Ectodermal cell (in vitro differentiated cells): ENCODE measurements around the gene FBXO3.

Source experiments
- H3K27ac ChIP-seq: 2 replicates; pipeline ENCODE4 v1.7.0; 2013; ENCODE audit warnings: mild to moderate bottlenecking, low read depth, low read length; ENCODE audit not compliant: insufficient read depth, poor library complexity, severe bottlenecking
- H3K27me3 ChIP-seq: 2 replicates; pipeline ENCODE4 v1.7.0; 2013; ENCODE audit warnings: mild to moderate bottlenecking, low read length; ENCODE audit not compliant: insufficient read depth, control insufficient read depth, poor library complexity, severe bottlenecking
- H3K36me3 ChIP-seq: one replicate; pipeline ENCODE4 v1.7.0; 2013; ENCODE audit warnings: low read length; ENCODE audit not compliant: control insufficient read depth, insufficient read depth
- H3K4me1 ChIP-seq: one replicate; pipeline ENCODE4 v1.7.0; 2013; ENCODE audit warnings: low read length; ENCODE audit not compliant: control insufficient read depth, insufficient read depth
- H3K4me3 ChIP-seq: 2 replicates; pipeline ENCODE4 v1.7.0; 2013; ENCODE audit warnings: low read depth, low read length, control low read depth; ENCODE audit not compliant: insufficient read depth
- H3K9me3 ChIP-seq: 2 replicates; pipeline ENCODE4 v1.7.0; 2013; ENCODE audit warnings: mild to moderate bottlenecking, low read length, moderate library complexity; ENCODE audit not compliant: control insufficient read depth
- WGBS, 2 experiments: methylation state at CpG; one replicate each; pipeline ENCODE4 v1.1.7; 2013; ENCODE audit warnings: missing lambda C conversion rate in 2 of 2; 5-methylcytosine and 5-hydroxymethylcytosine counted together

Gene FBXO3

DNA sequence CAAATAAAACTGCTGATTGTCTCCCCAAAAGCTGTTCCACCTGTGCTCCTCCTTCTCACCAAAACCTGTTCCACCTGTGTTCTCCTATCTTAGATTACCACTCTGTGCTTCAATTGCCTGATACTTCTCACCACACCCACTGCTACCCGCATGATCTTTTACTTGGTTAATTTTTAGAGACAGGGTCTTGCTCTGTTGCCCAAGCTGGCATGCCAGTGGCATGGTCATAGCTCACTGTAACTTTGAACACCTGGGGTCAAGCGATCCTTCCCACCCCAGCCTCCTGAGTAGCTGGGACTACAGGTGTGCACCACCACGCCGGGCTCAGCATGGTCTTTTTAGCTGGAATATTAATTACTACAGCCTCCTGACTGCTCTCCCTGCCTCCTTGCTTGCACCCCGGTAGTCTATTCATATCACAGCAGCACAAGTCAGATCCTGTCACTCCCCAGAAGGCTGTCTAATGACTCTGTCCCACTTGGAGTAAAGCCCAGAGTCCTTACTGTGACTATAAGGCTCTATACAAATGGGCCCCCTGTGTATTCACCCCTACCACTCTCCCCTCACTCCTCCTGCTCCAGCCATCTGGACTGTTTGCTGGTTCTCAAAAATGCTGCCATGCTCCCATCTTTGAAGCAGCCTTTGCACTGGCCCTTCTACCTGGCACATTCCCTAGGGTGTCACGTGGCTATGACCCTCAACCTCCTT lies 77.2 kb downstream of the FBXO3 start:
- WGBS, 2 experiments: 91 to 93% methylated on average over 6 of the region's 6 CpGs
- H3K27me3 ChIP-seq: peaks cover 6% of the 10 kb centered on the region
- no peak overlapping the region for H3K27ac ChIP-seq
- H3K36me3 ChIP-seq: no peaks in the 10 kb centered on the region
- no peak overlapping the region for H3K4me3 ChIP-seq
- peaks cover 32% of the 10 kb centered on the region for H3K4me1 ChIP-seq
- H3K9me3 ChIP-seq: no peaks in the 10 kb centered on the region

- H3K9me3 ChIP-seq: no peaks in the 10 kb centered on the region
- peaks cover 36% of the 10 kb centered on the region for H3K4me1 ChIP-seq
- 94 to 95% methylated on average over 5 of the region's 5 CpGs for WGBS, 2 experiments
- no peak overlapping the region for H3K4me3 ChIP-seq
- H3K36me3 ChIP-seq: no peaks in the 10 kb centered on the region
- no peak overlapping the region for H3K27ac ChIP-seq
- H3K27me3 ChIP-seq: peaks cover 6% of the 10 kb centered on the region
Measured at GRCh38 chr11:33696411-33696810, 77.9 kb downstream of the FBXO3 start.

- Histone ChIP-seq H3K36me3 (no peaks in the 10 kb centered on the region), H3K9me3 (no peaks in the 10 kb centered on the region), H3K4me1 (peaks cover 37% of the 10 kb centered on the region), H3K4me3 (no peak overlapping the region), H3K27ac (no peak overlapping the region), H3K27me3 (peaks cover 6% of the 10 kb centered on the region)
- 93% methylated on average over 4 of the region's 4 CpGs for WGBS, 2 experiments
Measured at GRCh38 chr11:33695051-33695566, 79.2 kb downstream of the FBXO3 start.

GRCh38 chr11:33694346-33695050 lies 79.8 kb downstream of the FBXO3 start:
- whole genome bisulfite sequencing, 2 experiments: 93 to 97% methylated on average over 4 of the region's 4 CpGs
- Histone ChIP-seq H3K27me3 (no peaks in the 10 kb centered on the region), H3K27ac (no peak overlapping the region), H3K4me3 (no peak overlapping the region), H3K36me3 (no peaks in the 10 kb centered on the region), H3K9me3 (no peaks in the 10 kb centered on the region), H3K4me1 (peaks cover 33% of the 10 kb centered on the region)

- H3K27me3 ChIP-seq: no peaks in the 10 kb centered on the region
- H3K4me3 ChIP-seq: no peak overlapping the region
- WGBS, 2 experiments: 30 to 38% methylated on average over 5 of the region's 5 CpGs
- H3K9me3 ChIP-seq: no peaks in the 10 kb centered on the region
- H3K36me3 ChIP-seq: no peaks in the 10 kb centered on the region
- no peak overlapping the region for H3K27ac ChIP-seq
- peaks cover 33% of the 10 kb centered on the region for H3K4me1 ChIP-seq
Measured at GRCh38 chr11:33692541-33692940, 81.8 kb downstream of the FBXO3 start.

DNA sequence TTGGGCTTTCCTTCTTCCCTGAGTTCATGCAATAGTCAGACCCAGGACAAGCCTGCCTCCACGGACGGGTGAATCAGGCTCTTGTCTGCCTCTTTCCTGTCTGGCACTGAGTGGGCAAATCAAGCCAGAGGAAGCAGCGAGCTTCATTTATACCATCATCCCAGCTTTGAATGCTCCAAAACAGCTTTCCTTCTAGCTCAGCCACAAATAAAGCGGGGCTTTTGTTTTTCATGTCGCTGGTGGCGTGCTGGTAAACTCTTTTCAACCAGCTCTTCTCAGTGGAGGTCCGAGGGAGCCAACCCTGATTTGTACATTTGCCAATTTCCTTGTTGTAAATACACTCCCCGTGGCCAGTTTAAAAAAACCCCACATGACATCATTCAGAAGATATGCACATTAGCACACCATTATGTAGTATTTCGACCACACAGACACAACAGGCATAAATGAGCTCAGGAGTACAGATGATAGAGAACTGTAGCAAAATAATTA lies 82.3 kb downstream of the FBXO3 start:
- Histone ChIP-seq H3K27me3 (no peaks in the 10 kb centered on the region), H3K4me1 (peaks cover 33% of the 10 kb centered on the region), H3K4me3 (no peak overlapping the region), H3K9me3 (no peaks in the 10 kb centered on the region), H3K27ac (no peak overlapping the region), H3K36me3 (no peaks in the 10 kb centered on the region)
- WGBS, 2 experiments: 63% methylated on average over 8 to 9 of the region's 9 CpGs

DNA sequence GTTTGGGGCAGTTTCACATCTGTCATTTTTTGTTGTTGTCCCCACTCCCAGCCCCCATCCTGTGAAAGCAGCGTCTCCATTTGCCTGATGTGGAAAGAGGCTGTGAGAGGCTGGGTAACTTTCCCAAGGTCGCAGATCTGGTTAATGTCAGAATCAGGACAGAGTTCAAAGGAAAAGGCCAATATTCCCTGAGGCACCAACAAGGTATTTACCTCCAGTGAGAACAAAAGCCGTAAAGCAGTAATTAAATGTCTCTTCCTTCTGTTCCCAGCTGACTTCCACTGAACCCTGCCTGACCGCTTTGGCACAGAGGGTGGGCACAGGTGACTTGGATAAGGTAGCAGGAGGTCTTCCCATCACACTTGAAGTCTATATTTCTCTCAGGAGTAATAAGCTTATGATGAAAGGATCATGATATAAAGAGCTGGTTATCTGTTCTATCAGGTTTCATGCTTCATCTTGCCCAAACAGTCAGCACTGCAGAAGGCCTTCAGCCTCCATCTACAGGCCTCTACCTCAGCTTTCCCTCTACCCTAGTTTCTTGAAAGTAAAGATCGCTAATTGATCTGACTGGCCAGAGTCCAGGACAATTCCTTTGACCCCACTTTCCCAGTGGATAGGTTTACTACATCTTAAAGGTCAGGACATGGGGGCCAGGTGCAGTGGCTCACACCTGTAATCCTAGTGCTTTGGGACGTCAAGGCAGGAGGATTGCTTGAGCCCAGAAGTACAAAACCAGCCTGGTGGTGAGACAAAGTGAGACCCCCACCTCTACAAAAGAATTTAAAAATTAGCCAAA lies 83.1 kb downstream of the FBXO3 start:
- H3K4me1 ChIP-seq: peaks cover 33% of the 10 kb centered on the region
- H3K9me3 ChIP-seq: no peaks in the 10 kb centered on the region
- no peak overlapping the region for H3K27ac ChIP-seq
- WGBS, 2 experiments: 83 to 87% methylated on average over 6 of the region's 6 CpGs
- H3K4me3 ChIP-seq: no peak overlapping the region
- H3K36me3 ChIP-seq: no peaks in the 10 kb centered on the region
- no peaks in the 10 kb centered on the region for H3K27me3 ChIP-seq
